Mesodermal cell (in vitro differentiated cells): ENCODE data around the gene KREMEN2.

ENCODE experiments used
- H3K27ac ChIP-seq: 2 replicates; pipeline ENCODE4 v1.7.0; 2013; ENCODE audit warnings: mild to moderate bottlenecking, low read depth, low read length, moderate library complexity; ENCODE audit not compliant: severe bottlenecking
- H3K36me3 ChIP-seq: 2 replicates; pipeline ENCODE4 v1.7.1; 2013; ENCODE audit warnings: mild to moderate bottlenecking, low read length, moderate library complexity; ENCODE audit not compliant: control insufficient read depth, insufficient read depth
- H3K4me1 ChIP-seq: one replicate; pipeline ENCODE4 v1.7.1; 2013; ENCODE audit warnings: mild to moderate bottlenecking, low read length; ENCODE audit not compliant: insufficient read depth, control insufficient read depth, poor library complexity, severe bottlenecking
- H3K4me3 ChIP-seq: 2 replicates; pipeline ENCODE4 v1.7.0; 2013; ENCODE audit warnings: low read length, control low read depth, mild to moderate bottlenecking; ENCODE audit not compliant: insufficient read depth, poor library complexity, severe bottlenecking; ENCODE audit errors: extremely low read depth
- H3K9me3 ChIP-seq: 2 replicates; pipeline ENCODE4 v1.7.1; 2013; ENCODE audit warnings: mild to moderate bottlenecking, low read length, moderate library complexity; ENCODE audit not compliant: control insufficient read depth
- WGBS, 2 experiments: methylation state at CpG; one replicate each; pipeline ENCODE4 v1.1.5; 2013; ENCODE audit warnings: missing lambda C conversion rate in 2 of 2; ENCODE audit not compliant: insufficient coverage in 2 of 2; 5-methylcytosine and 5-hydroxymethylcytosine counted together

Gene KREMEN2

DNA sequence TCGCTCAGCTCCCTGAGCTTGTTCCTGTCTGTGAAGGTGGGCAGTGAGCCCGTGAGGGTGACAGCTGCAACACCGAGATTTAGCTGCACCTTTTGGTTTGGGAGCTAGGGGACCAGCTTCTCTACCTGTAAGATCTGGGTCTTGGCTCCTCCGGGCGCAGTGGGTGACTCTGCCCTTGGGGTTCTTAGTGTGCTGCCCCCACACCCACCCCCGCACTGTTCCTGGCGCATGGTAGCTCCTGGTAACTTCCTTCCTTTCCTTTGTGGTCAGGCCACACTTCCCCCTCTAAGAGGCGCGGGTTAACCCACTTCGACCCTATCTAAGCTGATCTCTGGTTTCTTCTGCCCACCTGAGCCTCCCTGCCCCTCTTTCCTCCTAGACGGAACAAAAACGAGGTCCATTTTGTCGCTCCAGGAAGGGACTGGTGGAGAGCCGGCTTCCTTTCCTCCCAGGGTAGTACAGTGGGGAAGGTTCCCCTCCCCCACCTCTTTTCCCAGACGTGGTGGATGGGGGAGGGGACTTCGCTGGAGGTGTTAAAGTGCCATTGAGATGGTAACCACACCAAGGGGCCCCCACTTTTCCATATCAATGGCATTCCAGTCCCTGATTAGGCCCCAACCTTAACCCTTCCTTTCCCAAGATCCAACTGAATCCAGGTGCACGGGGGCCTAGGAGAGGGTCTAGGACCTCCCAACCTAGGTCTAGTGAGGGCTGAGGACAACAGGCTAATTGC lies 44.0 kb downstream of the KREMEN2 start:
- WGBS, 2 experiments, result 13 to 22% methylated on average over 10 to 11 of the region's 17 CpGs
- Histone ChIP-seq H3K4me1 (peaks cover 38% of the 10 kb centered on the region), H3K27ac (no peak overlapping the region)

DNA sequence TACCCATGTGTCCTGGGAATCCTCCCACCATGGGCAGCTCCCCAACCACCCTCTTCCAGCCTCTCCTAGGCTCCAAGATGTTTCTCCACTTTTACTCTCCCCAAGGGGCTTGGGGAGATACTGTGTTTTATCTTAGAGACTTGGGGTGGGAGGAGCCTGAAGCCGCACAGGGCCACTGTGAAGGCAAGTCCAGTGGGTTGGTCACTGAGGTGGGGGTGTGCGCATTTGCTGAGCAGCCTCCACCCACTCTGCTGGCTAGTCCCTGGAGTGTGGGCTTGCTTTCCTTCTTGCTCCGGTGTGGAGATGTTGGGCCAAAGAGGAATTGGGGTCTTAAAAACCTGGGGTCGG lies 44.6 kb downstream of the KREMEN2 start:
- Histone ChIP-seq H3K9me3 (no peaks in the 10 kb centered on the region), H3K4me1 (peaks cover 39% of the 10 kb centered on the region), H3K27ac (no peak overlapping the region), H3K4me3 (no peak overlapping the region), H3K36me3 (no peaks in the 10 kb centered on the region)
- 51% methylated on average over 4 of the region's 4 CpGs for WGBS, 2 experiments

More for the DNA sequence above, 44.0 kb downstream of the KREMEN2 start:
- H3K4me3 ChIP-seq, result no peak overlapping the region
- H3K36me3 ChIP-seq, result no peaks in the 10 kb centered on the region
- H3K9me3 ChIP-seq, result no peaks in the 10 kb centered on the region

DNA sequence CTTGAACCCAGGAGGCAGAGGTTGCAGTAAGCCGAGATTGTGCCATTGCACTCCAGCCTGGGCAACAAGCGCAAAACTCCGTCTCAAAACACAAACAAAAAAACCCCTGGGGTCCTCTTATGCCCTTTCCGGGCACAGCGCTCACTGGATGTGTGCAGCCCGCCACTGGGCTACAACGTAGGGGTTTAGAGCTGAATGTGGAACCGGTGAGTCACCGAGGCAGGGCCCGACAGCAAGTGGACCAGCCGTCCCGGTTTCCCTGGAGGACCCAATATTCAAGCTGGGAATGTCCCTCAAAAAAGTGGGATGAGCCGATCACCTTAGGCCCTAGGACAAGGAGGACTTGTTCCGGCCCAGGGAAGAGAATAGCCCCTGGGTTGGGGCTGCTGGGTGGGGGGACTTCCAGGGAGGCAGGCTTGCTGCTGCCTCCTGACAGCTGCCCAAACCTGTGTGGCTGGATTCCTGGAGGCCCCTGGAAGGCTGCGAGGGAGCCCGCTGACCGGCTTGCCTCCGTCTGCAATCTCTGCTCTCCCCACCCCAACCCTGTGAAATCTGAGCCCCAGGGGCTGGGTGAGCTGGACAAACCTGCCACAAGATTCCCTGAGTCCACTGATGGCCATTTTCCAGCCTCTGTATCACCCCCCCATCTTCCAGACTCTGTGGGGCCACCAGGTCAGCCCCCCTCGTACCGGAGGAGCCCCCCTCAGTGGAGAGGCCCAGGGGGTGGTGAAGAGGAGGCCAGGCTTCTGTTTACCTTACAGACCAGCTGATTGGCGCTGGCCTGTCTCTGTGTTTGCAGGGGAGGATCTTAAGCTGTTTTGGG lies 45.7 kb downstream of the KREMEN2 start:
- peaks cover 41% of the 10 kb centered on the region for H3K4me1 ChIP-seq
- H3K36me3 ChIP-seq, result no peaks in the 10 kb centered on the region
- H3K4me3 ChIP-seq, result no peak overlapping the region
- WGBS, 2 experiments, result 34 to 38% methylated on average over 14 to 18 of the region's 21 CpGs
- H3K9me3 ChIP-seq, result no peaks in the 10 kb centered on the region
- peak overlapping the region; percentile 23 for H3K27ac ChIP-seq

DNA sequence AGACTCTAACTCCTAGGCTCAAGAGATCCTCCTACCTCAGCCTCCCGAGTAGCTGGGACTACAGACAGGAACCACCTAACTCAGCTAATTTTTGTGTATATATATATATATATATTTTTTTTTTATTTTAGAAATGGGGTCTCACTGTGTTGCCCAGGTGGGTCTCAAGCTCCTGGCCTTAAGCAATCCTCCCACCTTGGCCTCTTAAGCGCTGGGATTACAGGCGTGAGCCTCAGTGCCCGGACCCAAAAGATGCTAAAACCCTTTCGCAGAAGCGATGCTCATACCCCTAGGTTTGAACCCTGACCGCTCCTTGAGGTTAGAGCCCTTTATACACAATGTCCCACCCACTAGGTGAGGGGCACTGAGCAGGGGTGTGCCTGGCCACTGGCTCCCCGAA lies 46.4 kb downstream of the KREMEN2 start:
- peaks cover 41% of the 10 kb centered on the region for H3K4me1 ChIP-seq

DNA sequence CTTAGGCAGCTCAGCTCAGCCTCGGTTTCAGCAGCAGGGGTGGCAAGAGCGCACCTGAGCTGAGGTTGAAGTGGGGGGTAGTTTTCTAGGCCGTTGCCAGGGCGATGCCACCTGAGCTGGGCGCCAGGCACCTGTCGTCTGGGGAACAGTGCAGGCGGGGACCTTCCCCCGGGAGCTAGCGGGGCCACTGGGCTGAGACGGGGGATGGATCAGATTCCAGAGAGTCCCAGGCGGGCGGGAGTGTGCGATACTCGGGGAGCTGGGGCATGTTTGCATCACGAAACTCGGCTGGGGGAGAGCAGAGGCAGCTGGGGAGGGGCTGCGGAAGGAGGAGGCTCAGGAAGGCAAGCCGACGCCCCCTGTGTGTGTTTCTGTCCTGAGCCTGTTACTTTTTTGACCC lies 48.2 kb downstream of the KREMEN2 start:
- Histone ChIP-seq H3K27ac (no peak overlapping the region), H3K36me3 (no peaks in the 10 kb centered on the region), H3K4me1 (peaks cover 37% of the 10 kb centered on the region), H3K9me3 (no peaks in the 10 kb centered on the region), H3K4me3 (no peak overlapping the region)
- WGBS, 2 experiments, result 27 to 37% methylated on average over 12 to 15 of the region's 19 CpGs

More for the DNA sequence above, 46.4 kb downstream of the KREMEN2 start:
- no peaks in the 10 kb centered on the region for H3K36me3 ChIP-seq
- H3K27ac ChIP-seq, result no peak overlapping the region
- 98 to 100% methylated on average over 4 to 6 of the region's 8 CpGs for whole genome bisulfite sequencing, 2 experiments
- H3K4me3 ChIP-seq, result no peak overlapping the region
- H3K9me3 ChIP-seq, result no peaks in the 10 kb centered on the region

DNA sequence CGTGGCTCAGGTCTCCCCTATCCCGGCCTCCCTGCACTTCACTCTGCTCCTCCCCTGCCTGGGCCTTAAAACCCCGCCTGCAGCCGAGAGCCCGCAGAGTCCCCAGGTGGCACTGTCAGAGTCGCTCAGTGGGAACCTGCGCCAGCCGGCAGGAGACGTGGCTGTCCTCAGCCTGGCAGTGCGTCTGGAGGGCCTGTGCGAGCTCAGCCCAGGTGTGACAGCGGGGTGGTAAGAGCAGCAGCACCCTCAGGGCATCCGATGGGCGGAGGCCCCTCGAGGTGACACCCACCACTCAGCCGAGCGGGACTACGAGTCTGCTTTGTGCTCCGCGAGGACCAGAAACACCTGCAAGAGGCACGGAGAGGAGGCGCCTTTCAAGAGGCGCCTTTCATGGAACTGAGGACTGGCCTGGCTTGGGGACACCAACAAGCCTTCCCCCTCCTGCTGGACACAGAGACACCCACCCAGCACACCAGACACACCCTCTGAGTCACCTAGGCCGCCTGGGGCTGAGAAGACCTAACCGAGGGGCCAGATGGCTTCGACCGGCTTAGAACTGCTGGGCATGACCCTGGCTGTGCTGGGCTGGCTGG lies 48.8 kb downstream of the KREMEN2 start, which contains the start of gene CLDN9:
Gene CLDN9 (plus strand): TSS at position 96 of the 593 bp plus-strand sequence. CDS start 440 bp downstream, at position 536.
- 35 to 40% methylated on average over 25 to 26 of the region's 27 CpGs for WGBS, 2 experiments
- peaks cover 31% of the 10 kb centered on the region for H3K4me1 ChIP-seq
- H3K9me3 ChIP-seq, result no peaks in the 10 kb centered on the region
- H3K36me3 ChIP-seq, result no peaks in the 10 kb centered on the region
- H3K4me3 ChIP-seq, result no peak within 1 kb of the TSS
- H3K27ac ChIP-seq, result no peak within 1 kb of the TSS

DNA sequence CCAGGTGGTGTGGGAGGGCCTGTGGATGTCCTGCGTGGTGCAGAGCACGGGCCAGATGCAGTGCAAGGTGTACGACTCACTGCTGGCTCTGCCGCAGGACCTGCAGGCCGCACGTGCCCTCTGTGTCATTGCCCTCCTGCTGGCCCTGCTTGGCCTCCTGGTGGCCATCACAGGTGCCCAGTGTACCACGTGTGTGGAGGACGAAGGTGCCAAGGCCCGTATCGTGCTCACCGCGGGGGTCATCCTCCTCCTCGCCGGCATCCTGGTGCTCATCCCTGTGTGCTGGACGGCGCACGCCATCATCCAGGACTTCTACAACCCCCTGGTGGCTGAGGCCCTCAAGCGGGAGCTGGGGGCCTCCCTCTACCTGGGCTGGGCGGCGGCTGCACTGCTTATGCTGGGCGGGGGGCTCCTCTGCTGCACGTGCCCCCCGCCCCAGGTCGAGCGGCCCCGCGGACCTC lies 49.4 kb downstream of the KREMEN2 start:
- Histone ChIP-seq H3K4me3 (no peak overlapping the region), H3K36me3 (no peaks in the 10 kb centered on the region), H3K27ac (no peak overlapping the region), H3K4me1 (peaks cover 25% of the 10 kb centered on the region), H3K9me3 (no peaks in the 10 kb centered on the region)
- 85 to 86% methylated on average over 27 of the region's 27 CpGs for WGBS, 2 experiments

DNA sequence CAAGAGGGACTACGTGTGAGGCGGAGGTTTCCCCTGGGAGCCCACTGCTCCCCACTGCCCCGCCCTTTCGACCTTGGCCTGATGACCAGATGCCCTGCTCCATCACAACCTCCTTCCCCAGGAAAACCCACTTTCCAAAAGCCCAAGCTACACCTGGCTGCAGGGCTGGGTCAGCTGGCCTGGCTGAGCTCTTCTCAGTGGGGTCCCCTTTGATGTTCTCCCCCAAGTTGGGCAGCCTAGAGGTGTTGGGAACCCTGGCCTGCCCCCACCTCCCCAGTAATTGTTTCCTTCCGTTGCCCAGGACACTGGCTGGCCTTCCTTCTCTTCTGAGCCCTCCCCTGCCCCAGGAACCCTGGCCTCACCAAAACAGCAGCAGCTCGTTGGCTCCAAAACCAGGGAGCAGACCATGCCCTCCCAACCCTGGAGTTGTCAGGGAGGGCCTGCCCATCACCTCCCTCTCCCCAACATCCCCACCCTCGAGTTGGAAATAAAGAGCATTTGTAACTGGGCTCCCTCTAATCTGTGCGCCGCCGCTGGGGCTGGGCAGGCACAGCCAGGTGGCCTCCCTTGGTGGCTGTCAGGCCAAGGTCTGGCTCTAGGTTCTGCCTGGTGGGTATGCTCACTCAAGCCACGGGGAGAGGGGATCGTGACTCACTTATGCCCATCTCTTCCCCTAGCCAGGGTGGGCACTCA lies 50.1 kb downstream of the KREMEN2 start:
- H3K4me1 ChIP-seq, result peaks cover 20% of the 10 kb centered on the region
- WGBS, 2 experiments, result 82 to 92% methylated on average over 8 of the region's 12 CpGs
- no peak overlapping the region for H3K4me3 ChIP-seq
- H3K36me3 ChIP-seq, result no peaks in the 10 kb centered on the region
- no peak overlapping the region for H3K27ac ChIP-seq
- H3K9me3 ChIP-seq, result no peaks in the 10 kb centered on the region

DNA sequence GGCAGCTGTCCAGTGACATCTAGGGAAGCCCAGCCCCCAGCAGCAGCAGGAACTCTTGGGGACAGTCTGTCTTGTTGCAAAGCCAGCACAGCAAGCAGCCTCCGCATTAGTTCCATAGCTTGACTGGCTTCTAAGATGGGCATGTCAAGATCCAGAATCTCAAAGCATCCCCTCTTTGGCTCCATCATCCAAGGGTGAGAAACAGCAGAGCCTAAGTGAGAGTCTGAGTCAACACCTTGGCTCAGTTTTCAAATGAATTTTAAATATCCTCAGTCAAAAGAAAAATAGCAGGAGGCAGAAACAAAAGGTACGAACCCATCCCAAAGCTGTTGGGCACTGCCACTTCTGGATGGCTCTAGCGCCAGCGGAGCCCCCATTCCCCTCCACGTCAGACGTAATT lies 50.9 kb downstream of the KREMEN2 start:
- Histone ChIP-seq H3K9me3 (no peaks in the 10 kb centered on the region), H3K36me3 (no peaks in the 10 kb centered on the region), H3K4me3 (no peak overlapping the region), H3K4me1 (peaks cover 19% of the 10 kb centered on the region), H3K27ac (no peak overlapping the region)
- 91 to 92% methylated on average over 5 to 6 of the region's 6 CpGs for WGBS, 2 experiments

DNA sequence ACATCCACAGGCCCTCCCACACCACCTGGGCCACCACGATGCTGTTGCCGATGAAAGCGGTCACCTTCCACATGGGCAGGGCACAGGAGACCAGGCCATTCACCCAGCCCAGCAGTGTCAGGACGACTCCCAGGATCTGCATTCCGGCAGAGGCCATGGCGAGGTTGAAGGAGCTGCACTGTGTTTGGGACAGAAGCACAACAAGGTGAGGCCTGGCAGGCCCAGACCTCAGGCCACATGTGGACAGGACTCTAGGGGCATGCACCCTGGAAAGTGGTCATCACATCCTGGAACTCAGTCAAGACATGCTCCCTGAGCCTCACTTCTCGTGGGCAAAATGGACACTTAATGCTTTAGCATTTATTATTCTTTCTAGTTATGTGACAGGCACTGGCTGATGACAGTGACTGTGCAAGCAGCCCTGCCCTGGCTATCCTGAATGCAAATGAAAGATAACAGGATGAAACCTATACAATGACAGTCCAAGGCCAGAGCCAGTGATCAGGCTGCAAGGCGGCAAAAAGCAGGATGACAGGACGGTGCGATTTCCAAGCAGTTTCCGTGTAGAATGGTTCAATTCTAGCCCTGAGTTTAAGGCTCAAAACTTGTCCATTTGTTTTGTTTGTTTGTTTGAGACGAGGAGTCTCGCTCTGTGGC lies 51.9 kb downstream of the KREMEN2 start:
- Histone ChIP-seq H3K36me3 (no peaks in the 10 kb centered on the region), H3K9me3 (no peaks in the 10 kb centered on the region), H3K4me3 (no peak overlapping the region), H3K4me1 (peaks cover 18% of the 10 kb centered on the region), H3K27ac (no peak overlapping the region)
- 87% methylated on average over 11 to 13 of the region's 13 CpGs for WGBS, 2 experiments
